K562 (cell line): ENCODE measurements around the gene RECQL5. TPM values are rescaled to one million over a fixed set of nuclear protein-coding genes. Genes with fewer than 3 reads are reported as not detected.

ENCODE experiments used
- ARID1B ChIP-seq: fragments of 450-650 bp; IDR thresholded peaks from 2 replicates; pipeline ENCODE4 v1.6.1; 2016; ENCODE audit warnings: antibody characterized with exemption, mild to moderate bottlenecking, inconsistent platforms
- ATF1 ChIP-seq, 2 experiments: fragments of 450-650 bp in 1 of 2; IDR thresholded peaks; 2 replicates each; pipeline ENCODE4 v1.6.1; 2016; ENCODE audit warnings: missing compliant biosample characterization in 1 of 2, missing genetic modification characterization in 1 of 2
- BCOR ChIP-seq: fragments of 450-650 bp; IDR thresholded peaks from 2 replicates; pipeline ENCODE4 v1.6.1; 2016
- BMI1 ChIP-seq: fragments of 150-350 bp; IDR thresholded peaks from 2 replicates; pipeline ENCODE4 v1.6.1; 2014; ENCODE audit warnings: low read length
- CBFA2T2 ChIP-seq: fragments of 450-650 bp; conservative IDR thresholded peaks from 2 replicates; pipeline ENCODE4 v1.6.1; 2017; ENCODE audit warnings: mild to moderate bottlenecking
- DDX20 ChIP-seq: fragments of 450-650 bp; IDR thresholded peaks from 2 replicates; pipeline ENCODE4 v1.6.1; 2016; ENCODE audit warnings: missing genetic modification characterization, low read depth, mild to moderate bottlenecking, missing compliant biosample characterization, moderate library complexity
- FOXM1 ChIP-seq, 2 experiments: fragments of 450-650 bp in 1 of 2; sonication (generic) in 1 of 2; formaldehyde crosslinking in 1 of 2; IDR thresholded peaks; 2 replicates each; pipeline versions ENCODE4 v1.6.1 to v1.9.0; 2017 to 2022; ENCODE audit warnings: low read depth in 2 of 2, mild to moderate bottlenecking in 2 of 2, missing genetic modification reagents in 1 of 2, moderate library complexity in 1 of 2
- GABPB1 ChIP-seq: sonication (generic); formaldehyde crosslinking; IDR thresholded peaks from 2 replicates; pipeline ENCODE4 v1.8.0; 2022; ENCODE audit warnings: mild to moderate bottlenecking, missing genetic modification reagents
- ID3 ChIP-seq, 2 experiments: fragments of 250-450 bp in 1 of 2; fragments of 450-650 bp in 1 of 2; sonication (Bioruptor Pico) in 1 of 2; IDR thresholded peaks; 2 replicates each; pipeline versions ENCODE4 v1.6.1 to v1.8.0; 2016 to 2021; ENCODE audit warnings: mild to moderate bottlenecking in 2 of 2, moderate library complexity in 2 of 2, missing compliant biosample characterization in 1 of 2, missing genetic modification characterization in 1 of 2
- KDM5B ChIP-seq: fragments of 200-600 bp; sonication (generic); IDR thresholded peaks from 2 replicates; pipeline ENCODE4 v1.6.1; 2012; ENCODE audit warnings: low read depth, mild to moderate bottlenecking, moderate library complexity, low read length, control low read depth, inconsistent platforms; ENCODE audit not compliant: insufficient replicate concordance
- NFE2L1 ChIP-seq: fragments of 450-650 bp; IDR thresholded peaks from 2 replicates; pipeline ENCODE4 v1.6.1; 2016; ENCODE audit warnings: missing genetic modification characterization, low read depth, mild to moderate bottlenecking, missing compliant biosample characterization, moderate library complexity, borderline replicate concordance
- NFRKB ChIP-seq: fragments of 450-650 bp; IDR thresholded peaks from 2 replicates; pipeline ENCODE4 v1.6.1; 2016; ENCODE audit warnings: low read depth
- PATZ1 ChIP-seq: fragments of 250-450 bp; sonication (Bioruptor Pico); IDR thresholded peaks from 2 replicates; pipeline ENCODE4 v1.5.0; 2020; ENCODE audit warnings: mild to moderate bottlenecking, borderline replicate concordance
- PHF20 ChIP-seq: fragments of 450-650 bp; IDR thresholded peaks from 2 replicates; pipeline ENCODE4 v1.6.1; 2018; ENCODE audit not compliant: partially characterized antibody
- POLR2H ChIP-seq: IDR thresholded peaks from 2 replicates; pipeline ENCODE4 v1.6.1; 2016; ENCODE audit warnings: missing genetic modification characterization, low read depth, mild to moderate bottlenecking, control low read depth, missing compliant biosample characterization, moderate library complexity
- RBM22 ChIP-seq: fragments of 200-400 bp; formaldehyde crosslinking; IDR thresholded peaks from 2 replicates; pipeline ENCODE4 v1.6.1; 2018; ENCODE audit warnings: low read length, low read depth; ENCODE audit not compliant: poor library complexity, severe bottlenecking
- SIN3B ChIP-seq: fragments of 450-650 bp; IDR thresholded peaks from 2 replicates; pipeline ENCODE4 v1.6.1; 2017; ENCODE audit warnings: low read depth, mild to moderate bottlenecking, moderate library complexity
- TAF9B ChIP-seq: fragments of 450-650 bp; IDR thresholded peaks from 2 replicates; pipeline ENCODE4 v1.6.1; 2018; ENCODE audit warnings: mild to moderate bottlenecking; ENCODE audit not compliant: partially characterized antibody
- TBL1XR1 ChIP-seq, 2 experiments: IDR thresholded peaks; 2 replicates each; pipeline ENCODE4 v1.6.1; 2012; ENCODE audit warnings: improper control_type of control experiment in 2 of 2, low read length in 2 of 2, mild to moderate bottlenecking in 1 of 2
- YBX1 ChIP-seq: fragments of 450-650 bp; IDR thresholded peaks from 2 replicates; pipeline ENCODE4 v1.7.1; 2016; ENCODE audit warnings: mild to moderate bottlenecking
- ZC3H8 ChIP-seq: fragments of 450-650 bp; IDR thresholded peaks from 2 replicates; pipeline ENCODE4 v1.6.1; 2017
- ZNF263 ChIP-seq: sonication (generic); formaldehyde crosslinking; IDR thresholded peaks from 2 replicates; pipeline ENCODE4 v1.8.0; 2022; ENCODE audit warnings: mild to moderate bottlenecking, missing genetic modification reagents, borderline replicate concordance
- ZNF589 ChIP-seq: fragments of 200-800 bp; sonication (Bioruptor generic); IDR thresholded peaks from 2 replicates; pipeline ENCODE4 v1.6.1; 2016; ENCODE audit warnings: low read depth, missing genetic modification characterization, missing compliant biosample characterization
- ZNF740 ChIP-seq, 3 experiments: fragments of 200-800 bp in 1 of 3; sonication (Bioruptor generic) in 1 of 3; sonication (generic) in 1 of 3; formaldehyde crosslinking in 1 of 3; IDR thresholded peaks; 2 replicates each; pipeline versions ENCODE4 v1.6.1 to v1.8.0; 2016 to 2022; ENCODE audit warnings: mild to moderate bottlenecking in 2 of 3, missing compliant biosample characterization in 2 of 3, missing genetic modification characterization in 2 of 3, missing genetic modification reagents in 1 of 3
- polyA plus RNA-seq, 8 experiments: library from polyadenylated mRNA; depleted of rRNA in 4 of 8; stranded (reverse) in 5 of 8; unstranded in 3 of 8; fragments of >200 nt; fragmentation: Nextera tagmentation in 2 of 8; fragmentation: Illumina TruSeq in 1 of 8; extraction: Ambion mirVana in 2 of 8; extraction: Trizol in 1 of 8; gene quantifications; 2 replicates each; pipeline versions ENCODE4 v1.2.1 to v1.2.3, GENCODE V29; 2011 to 2014; ENCODE audit warnings: inconsistent platforms in 1 of 8, missing spikeins in 1 of 8
- total RNA-seq, 7 experiments: library from RNA; depleted of rRNA in 6 of 7; stranded (reverse); fragments of >200 nt in 6 of 7; fragmentation: Illumina TruSeq in 2 of 7; extraction: Trizol in 2 of 7; gene quantifications; 2 replicates each; pipeline versions ENCODE4 v1.2.1 to v1.2.3, GENCODE V29; 2011 to 2021; ENCODE audit warnings: low replicate concordance in 1 of 7

The RECQL5 gene
- total and polyA plus RNA-seq, 9 of the 15 experiments (the other 6 are each of a cell fraction or from before 2014, with no cell fraction given), result 4.1 to 34.8 (median 16.4) TPM

- TF ChIP-seq GABPB1 (CRISPR knock-in tag) (no peak), ZNF589 (no peak), RBM22 (no peak), PHF20 (no peak), ARID1B (no peak), ATF1 (CRISPR knock-in tag; IDR thresholded peaks at IDR 0.05) (no peak), ATF1 (tag; IDR thresholded peaks at IDR 0.05) (0 out of 2 replicates have a peak, but pooled peaks have one; percentile 9), CBFA2T2 (no peak), TBL1XR1 (IDR thresholded peaks at IDR 0.05; ENCODE audit: low read length in 2 of 2) (no peak), DDX20 (tag) (no peak), NFRKB (no peak), ID3 (CRISPR knock-in tag; IDR thresholded peaks at IDR 0.05) (no peak), ID3 (tag; IDR thresholded peaks at IDR 0.05) (no peak), SIN3B (peak; percentile 56; the same call in 1 of the 2 replicates), BMI1 (no peak), PATZ1 (CRISPR knock-in tag) (no peak), POLR2H (tag) (no peak), BCOR (no peak), ZC3H8 (no peak), ZNF740 (CRISPR knock-in tag; IDR thresholded peaks at IDR 0.05) (peak; percentile 92), ZNF740 (tag; IDR thresholded peaks at IDR 0.05) (peak in 1 of 2 experiments; percentile 62; a peak in 1 of 4 replicates), YBX1 (no peak), ZNF263 (no peak), NFE2L1 (no peak), TAF9B (no peak), FOXM1 (IDR thresholded peaks at IDR 0.05; ENCODE audit: low read depth) (no peak), FOXM1 (CRISPR knock-in tag; IDR thresholded peaks at IDR 0.05; ENCODE audit: low read depth) (no peak), KDM5B (no peak)
These were observed 77.7 kb downstream of the RECQL5 start (continued) for GRCh38 chr17:75589012-75589918.
